GM18858 (cell line): Measurements from ENCODE around the gene NADK2.

Experiments
- ATAC-seq: cut with Tn5 transposase; IDR thresholded peaks from one replicate; pipeline ENCODE4 v1.9.1; 2021; ENCODE audit not compliant: unreplicated experiment

NADK2 gene

DNA sequence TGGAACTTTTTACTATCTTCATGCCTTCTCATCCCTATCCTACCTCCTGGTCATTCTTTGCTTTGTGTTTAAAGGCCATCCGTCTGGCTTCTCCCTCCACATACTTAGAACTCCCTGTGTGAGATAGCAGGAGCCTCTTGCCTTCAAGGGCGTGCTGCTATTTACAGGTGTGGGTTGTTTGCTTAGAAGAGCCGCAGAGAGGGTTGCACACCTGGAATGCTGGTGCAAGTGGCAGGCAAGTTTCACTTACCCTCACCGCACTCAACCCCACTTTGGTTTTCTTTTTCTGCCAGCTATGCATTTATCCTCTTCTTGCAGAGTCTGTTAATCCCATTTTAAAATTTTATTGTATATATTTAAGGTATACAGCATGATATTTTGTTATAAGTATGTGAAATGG, 77.3 kb downstream of the NADK2 start:
- ATAC-seq: no peak

GRCh38 chr5:36162810-36163486, 78.8 kb downstream of the NADK2 start:
- no peak for ATAC-seq

- no peak for ATAC-seq
Observed at GRCh38 chr5:36161361-36161760, 80.4 kb downstream of the NADK2 start.

GRCh38 chr5:36160617-36161016, 81.1 kb downstream of the NADK2 start:
- no peak for ATAC-seq

DNA sequence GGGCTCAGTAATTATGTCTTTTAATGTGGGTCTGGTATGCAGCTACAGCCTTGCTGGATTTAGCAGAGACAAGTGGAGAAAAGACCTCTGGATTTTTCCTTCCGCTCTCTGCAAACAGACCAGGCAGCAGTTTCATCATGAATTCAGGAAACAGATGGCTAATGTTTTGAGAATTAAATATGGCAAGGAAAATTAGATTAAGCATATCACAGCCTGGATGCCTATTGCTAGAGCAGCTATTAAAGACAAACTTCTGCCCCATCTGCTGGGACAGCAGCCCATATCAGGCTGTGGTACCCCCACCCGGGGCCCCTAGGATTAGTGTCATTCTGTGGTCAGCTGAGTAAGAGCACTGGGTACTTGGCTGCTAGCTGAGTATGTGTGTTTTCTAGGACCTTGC, 83.6 kb downstream of the NADK2 start:
- no peak for ATAC-seq

DNA sequence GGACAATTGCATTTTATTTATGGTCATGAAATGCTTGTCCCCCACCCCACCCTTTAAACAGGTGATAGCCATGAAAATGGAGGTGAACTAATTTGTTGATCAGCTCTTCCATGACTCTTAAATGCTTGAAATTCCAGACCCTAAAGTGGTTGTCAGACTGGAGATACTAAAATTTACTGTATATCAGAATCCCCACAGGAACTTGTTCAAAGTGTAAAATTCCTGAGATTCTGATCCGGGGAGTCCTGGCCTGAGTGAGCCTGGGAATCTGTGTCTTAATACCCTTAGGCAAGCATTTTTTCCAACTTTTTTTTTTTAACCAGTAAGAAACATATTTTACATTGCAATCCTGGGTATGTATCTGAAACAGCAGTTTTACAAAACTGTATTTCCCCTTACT, 85.1 kb downstream of the NADK2 start:
- no peak for ATAC-seq

DNA sequence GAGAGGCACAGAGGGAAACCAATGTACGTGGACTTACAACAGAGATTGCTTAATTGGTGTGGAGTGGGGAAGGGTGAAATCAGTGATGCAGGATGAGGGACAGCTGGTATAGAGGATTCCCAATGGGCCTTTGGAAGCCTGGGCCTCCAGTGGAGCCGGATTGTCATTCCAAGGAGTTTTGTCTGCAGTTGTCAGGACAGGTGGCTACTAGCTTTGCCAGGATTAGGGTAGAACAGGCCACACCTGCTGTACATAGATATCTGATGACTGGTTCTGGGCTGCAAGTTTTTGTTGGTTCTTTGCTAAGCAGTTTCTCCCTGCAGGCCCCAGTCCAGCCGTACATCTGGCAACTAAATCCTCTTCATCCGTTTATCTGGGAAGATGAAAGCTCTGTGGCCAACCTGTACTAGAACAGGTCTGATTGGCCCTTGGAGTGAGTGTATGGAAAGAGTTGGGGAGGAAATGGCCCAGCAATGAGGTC, 85.6 kb downstream of the NADK2 start:
- ATAC-seq: no peak

DNA sequence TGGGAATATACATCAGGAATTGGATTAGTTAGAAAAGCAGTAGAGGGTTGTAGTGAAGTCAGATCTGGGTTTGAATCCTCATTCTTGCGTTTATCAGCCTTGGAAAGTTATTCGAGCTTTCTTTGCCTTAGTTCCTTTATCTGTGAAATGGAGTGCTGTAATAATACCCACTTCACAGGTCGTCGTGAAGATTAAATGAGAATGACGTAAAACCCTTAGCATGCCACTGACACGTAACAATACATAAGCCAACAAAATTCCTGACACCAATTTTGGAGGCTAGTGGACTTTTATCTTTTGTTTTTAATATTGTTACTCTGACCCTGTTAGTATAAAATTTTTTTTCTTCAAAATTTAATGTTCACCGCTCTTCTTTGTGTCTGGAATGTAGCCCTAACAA, 86.4 kb downstream of the NADK2 start:
- ATAC-seq: no peak

DNA sequence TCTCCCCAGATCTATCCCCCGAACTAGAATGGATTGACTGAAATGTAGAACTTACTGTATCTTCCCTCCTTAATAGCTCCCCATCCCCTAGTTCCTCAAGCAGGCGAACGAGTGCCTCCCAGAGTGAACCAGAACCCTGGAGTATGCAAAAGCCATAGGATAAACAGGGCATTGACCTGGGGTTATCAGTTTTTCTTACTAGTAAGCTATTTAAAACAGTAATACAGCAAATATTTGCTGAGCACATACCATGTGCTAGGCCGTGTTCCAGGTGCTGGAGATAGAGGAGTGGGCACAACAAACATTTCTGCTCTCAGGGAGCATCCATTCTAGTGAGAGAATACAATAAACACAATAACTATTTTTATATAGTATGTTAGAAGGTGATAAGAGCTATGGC, 88.0 kb downstream of the NADK2 start:
- ATAC-seq: no peak

DNA sequence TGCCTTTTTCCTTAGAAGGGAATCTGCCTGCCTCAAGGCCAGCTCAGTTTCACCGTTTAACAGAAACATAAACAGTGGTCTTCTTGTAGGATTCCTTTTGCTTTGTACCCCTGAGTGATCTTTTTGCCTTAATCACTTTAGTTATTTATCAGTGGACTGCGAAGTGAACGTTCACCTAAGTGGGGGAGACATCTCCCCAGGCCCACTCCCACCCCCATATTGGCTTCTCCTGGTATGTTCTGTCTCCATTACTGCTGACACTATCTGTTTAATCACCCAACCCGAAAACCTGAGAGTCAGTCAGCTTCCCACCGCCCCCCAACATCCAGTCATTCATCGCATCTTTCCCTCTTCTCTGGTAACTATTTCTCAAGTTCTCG, 88.4 kb downstream of the NADK2 start:
- no peak for ATAC-seq

- ATAC-seq: no peak
Observed at GRCh38 chr5:36152324-36153297, 89.1 kb downstream of the NADK2 start.

- ATAC-seq: peak; percentile 98
Observed at GRCh38 chr5:36151434-36152323, 90.0 kb downstream of the NADK2 start, which contains the start of the genes LMBRD2 and SKP2. Gene LMBRD2, minus strand, starts transcription at chr5:36151887. Its CDS starts 8,538 bp downstream, at chr5:36143349. Gene SKP2, plus strand, starts transcription at chr5:36152111. Its CDS starts 152 bp downstream, at chr5:36152263.

DNA sequence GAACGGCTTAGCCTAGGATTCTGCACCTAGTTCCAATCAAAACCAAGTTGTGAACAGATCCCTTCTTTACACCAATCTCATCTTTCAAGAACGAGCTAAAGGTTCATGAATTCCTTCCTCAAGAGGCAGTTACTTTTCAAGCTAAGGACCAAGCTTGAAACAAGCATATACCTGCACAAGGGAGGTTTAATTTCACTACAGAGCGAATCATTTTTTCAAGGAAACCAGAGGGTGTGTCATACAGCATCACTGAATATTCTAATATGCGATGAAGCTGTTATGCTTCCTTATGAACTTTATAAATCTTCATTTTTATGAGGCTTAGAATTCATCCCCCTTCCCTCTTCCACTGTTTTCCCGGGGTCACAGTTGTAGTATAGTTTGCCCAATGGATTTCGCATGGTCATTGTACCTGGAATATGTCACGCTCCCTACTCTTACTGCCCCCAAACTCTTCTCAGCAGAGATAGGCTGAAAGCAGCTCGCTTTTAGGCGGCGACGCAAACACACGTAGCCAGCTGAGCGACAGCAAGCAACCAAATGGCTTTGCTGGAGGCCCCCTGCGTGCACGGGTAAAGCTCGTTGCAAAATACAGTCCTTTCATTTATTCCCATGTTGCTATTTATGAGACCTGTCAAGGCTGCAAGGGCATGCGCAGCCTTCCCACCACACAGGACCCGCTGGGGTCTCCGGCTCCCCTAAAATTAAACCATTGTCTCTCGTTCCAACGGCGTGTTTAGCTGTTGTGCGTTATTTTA, 90.9 kb downstream of the NADK2 start:
- ATAC-seq: peak; percentile 28

DNA sequence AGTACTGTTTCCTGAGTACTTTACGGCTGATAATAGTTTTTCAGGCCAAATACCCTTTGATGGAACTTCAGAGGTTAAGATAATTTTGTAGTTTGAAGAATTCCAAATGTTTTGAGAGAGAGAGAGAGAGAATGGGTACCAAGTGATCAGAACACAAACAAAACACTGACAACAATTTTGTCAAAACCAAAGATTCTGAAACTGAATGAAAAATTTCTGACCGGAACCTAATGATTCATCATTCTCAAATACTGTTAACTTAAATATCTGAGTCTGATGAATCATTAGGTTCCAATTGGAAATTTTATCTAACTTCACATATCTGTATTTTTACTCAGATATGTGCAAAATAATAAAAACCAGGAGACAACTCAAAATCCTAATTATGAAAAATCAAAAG, 94.0 kb downstream of the NADK2 start:
- no peak for ATAC-seq

DNA sequence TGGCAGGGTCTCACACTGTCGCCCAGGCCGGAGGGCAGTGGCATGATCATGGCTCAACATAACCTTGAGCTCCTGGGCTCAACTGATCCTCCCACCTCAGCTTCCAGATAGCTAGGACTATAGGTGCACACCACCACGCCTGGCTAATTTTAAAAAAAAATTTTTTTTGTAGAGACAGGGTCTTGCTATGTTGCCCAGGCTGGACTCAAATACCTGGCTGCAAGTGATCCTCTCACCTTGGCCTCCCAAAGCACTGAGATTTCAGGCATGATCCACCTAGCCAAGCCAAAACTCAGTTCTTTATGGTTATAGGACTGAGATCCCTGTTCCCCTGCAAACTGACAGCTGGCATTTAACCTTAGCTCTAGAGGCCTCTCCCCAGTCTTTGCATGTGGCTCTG, 95.3 kb downstream of the NADK2 start:
- ATAC-seq: no peak

DNA sequence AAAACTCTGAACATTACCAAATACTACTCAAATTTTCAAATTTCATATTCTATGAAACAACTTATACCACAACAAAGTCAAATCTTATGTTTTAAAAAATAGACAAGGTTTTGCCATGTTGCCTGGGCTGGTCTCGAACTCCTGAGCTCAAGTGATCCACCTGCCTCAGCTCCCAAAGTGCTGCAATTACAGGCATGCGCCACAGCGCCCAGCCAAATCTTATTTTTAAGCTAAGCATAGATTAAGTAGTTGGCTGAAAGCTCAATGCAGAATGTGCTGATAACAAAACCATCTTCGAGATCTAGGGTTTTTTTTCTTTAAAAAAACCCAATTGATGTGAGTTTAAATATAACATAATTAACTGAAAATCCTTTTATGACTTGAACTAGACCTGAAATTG, 96.4 kb downstream of the NADK2 start:
- no peak for ATAC-seq
